ENCODE data around the gene STAC2. TPM values are rescaled to one million over a fixed set of nuclear protein-coding genes. Genes with fewer than 3 reads are reported as not detected.
A peak's percentile ranks its signal among the peaks of the same experiment; 100 is the strongest.

Gene STAC2
- total and polyA plus RNA-seq, 2 donors (not counting 1 experiment from before 2014, with no cell fraction given), result not detected

DNA sequence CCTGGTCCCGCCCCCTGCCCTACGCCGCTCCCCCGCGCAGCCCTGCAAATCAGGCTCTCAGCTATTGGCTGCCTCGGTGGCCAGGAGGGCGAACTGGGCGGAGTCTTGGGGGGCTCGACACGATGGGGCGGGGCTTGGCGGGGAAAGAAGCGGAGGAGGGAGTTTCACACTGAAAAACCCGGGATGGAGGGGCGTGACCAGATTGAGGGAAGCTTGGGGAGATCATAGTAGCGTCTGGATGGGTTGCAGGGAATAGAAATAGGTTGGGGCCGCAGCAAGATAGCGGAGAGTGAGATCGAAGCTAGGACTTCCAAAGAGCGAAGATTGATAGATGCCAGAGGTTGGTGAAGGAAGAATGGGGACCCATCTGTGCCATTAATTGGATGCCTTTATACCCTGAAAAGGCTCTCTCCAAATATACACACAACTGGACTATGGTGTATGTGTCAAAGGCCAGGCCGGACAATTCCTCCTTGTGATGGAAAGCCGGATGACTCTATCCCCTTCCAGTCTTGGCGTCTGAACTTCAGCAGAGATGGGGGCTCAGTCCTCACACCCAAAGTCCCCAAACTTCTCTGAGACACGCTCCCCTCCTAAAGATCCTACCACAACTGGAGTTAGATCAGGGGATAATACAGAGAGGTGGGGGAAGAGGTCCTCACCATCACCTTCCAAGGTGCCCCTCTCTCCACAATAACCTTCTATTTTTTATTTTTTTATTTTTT, 376 bp upstream of the STAC2 start:
- Histone ChIP-seq H3K27ac (ENCODE audit: low read length in 2 of 2) (no peak overlapping the region), H3K4me3 (ENCODE audit: control extremely low read depth in 1 of 5, extremely low read depth in 1 of 5, insufficient read depth in 1 of 5, low read depth in 2 of 5, low read length in 4 of 5) (peak overlapping the region in 4 of 5 experiments; percentile 5 to 57 (median 34)), H3K36me3 (replicated peaks in 1 of 2; ENCODE audit: control extremely low read depth in 1 of 2, control insufficient read depth in 1 of 2, extremely low read depth in 1 of 2, insufficient read depth in 2 of 2, low read length in 1 of 2) (no peaks in the 10 kb centered on the region), H2AFZ (ENCODE audit: insufficient read depth, low read depth, low read length, poor library complexity, severe bottlenecking) (peak overlapping the region; percentile 60), H3K9ac (ENCODE audit: low read length) (peak overlapping the region; percentile 51), H3K4me2 (replicated peaks; ENCODE audit: low read depth, low read length, poor library complexity, severe bottlenecking) (peak overlapping the region; percentile 92), H3K27me3 (replicated peaks in 1 of 4; ENCODE audit: control extremely low read depth in 1 of 4, control insufficient read depth in 3 of 4, insufficient read depth in 4 of 4, low read length in 3 of 4) (peaks cover 0 to 61% (median 30%) of the 10 kb centered on the region in 4 experiments), H3K4me1 (ENCODE audit: control insufficient read depth in 2 of 2, insufficient read depth in 2 of 2, low read length in 2 of 2) (peaks cover 19 to 22% of the 10 kb centered on the region in 2 donors), H3K9me3 (ENCODE audit: control extremely low read depth in 1 of 3, control insufficient read depth in 2 of 3, insufficient read depth in 1 of 3, low read length in 2 of 3) (peaks cover 0 to 10% (median 0%) of the 10 kb centered on the region in 3 donors), H4K20me1 (ENCODE audit: control insufficient read depth, insufficient read depth, low read length, poor library complexity, severe bottlenecking) (no peaks in the 10 kb centered on the region), H3K79me2 (ENCODE audit: control insufficient read depth, insufficient read depth, low read length) (no peaks in the 10 kb centered on the region)
- no peaks in the 10 kb centered on the region for H3K9me3 Mint-ChIP-seq (ENCODE audit: insufficient read depth)
- no peak for TF ChIP-seq EZH2 (IDR thresholded peaks at IDR 0.05; ENCODE audit: borderline replicate concordance, insufficient read depth, low read depth, low read length, poor library complexity, severe bottlenecking)
- TF ChIP-seq, protein P1, sequence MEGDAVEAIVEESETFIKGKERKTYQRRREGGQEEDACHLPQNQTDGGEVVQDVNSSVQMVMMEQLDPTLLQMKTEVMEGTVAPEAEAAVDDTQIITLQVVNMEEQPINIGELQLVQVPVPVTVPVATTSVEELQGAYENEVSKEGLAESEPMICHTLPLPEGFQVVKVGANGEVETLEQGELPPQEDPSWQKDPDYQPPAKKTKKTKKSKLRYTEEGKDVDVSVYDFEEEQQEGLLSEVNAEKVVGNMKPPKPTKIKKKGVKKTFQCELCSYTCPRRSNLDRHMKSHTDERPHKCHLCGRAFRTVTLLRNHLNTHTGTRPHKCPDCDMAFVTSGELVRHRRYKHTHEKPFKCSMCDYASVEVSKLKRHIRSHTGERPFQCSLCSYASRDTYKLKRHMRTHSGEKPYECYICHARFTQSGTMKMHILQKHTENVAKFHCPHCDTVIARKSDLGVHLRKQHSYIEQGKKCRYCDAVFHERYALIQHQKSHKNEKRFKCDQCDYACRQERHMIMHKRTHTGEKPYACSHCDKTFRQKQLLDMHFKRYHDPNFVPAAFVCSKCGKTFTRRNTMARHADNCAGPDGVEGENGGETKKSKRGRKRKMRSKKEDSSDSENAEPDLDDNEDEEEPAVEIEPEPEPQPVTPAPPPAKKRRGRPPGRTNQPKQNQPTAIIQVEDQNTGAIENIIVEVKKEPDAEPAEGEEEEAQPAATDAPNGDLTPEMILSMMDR (IDR thresholded peaks at IDR 0.05), result no peak
- no peak for DNase-seq
- intact Hi-C loops (cut with micrococcal nuclease), result no loop called here
- peak; percentile 62 for ATAC-seq (ENCODE audit: low read depth)
- peaks cover 13% of the 10 kb centered on the region for H3K4me1 Mint-ChIP-seq
- ChIA-PET POLR2A (interaction anchor here (0.9 kb wide), 1 partner anchor 9 kb away, joined by 3 read pairs; no protein-coding TSS in a partner anchor), CTCF (no interaction called here)
- peak overlapping the region; percentile 39 for H3K27ac Mint-ChIP-seq
- peak overlapping the region; percentile 79 for H3K4me3 Mint-ChIP-seq
- peaks cover 44% of the 10 kb centered on the region for H3K27me3 Mint-ChIP-seq
- 4% methylated on average over 16 of the region's 24 CpGs for whole genome bisulfite sequencing (ENCODE audit: insufficient coverage)

DNA sequence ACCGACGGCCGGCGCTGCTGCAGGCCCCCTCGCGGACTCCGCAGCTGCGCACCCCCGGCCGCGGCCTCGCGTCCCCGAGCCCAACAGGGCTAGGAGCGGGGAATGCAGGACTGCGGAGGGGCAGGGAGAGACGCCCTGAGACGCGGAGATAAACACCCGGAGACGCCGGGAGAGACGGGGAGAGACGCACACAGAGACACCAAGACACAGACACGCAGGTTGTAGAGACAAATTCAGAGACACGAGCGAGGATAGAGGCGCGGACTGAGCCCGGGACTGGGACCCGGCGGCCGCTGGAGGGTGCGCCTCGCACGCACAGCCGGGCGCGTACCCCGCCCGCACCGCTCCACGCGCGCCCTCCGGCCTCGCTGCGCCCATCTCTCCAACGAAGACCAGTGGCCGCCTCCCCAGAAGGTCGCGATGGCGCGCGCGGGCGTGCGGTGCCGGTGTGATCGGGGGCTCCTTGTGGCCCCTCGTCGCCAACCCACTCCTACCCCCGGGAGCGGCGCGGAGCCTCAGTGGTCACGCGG, 902 bp downstream of the STAC2 start:
- POLR2A ChIA-PET, result no interaction called here
- H3K4me3 ChIP-seq (ENCODE audit: control extremely low read depth in 1 of 5, extremely low read depth in 1 of 5, insufficient read depth in 1 of 5, low read depth in 2 of 5, low read length in 4 of 5), result peak overlapping the region in 3 of 5 experiments; percentile 35 to 38 (median 36)
- DNase-seq, result peak; percentile 54
- Mint-ChIP-seq H3K4me1 (peaks cover 13% of the 10 kb centered on the region), H3K27me3 (peaks cover 40% of the 10 kb centered on the region), H3K27ac (no peak overlapping the region), H3K9me3 (ENCODE audit: insufficient read depth) (no peaks in the 10 kb centered on the region), H3K4me3 (peak overlapping the region; percentile 82)
- TF ChIP-seq, protein P1 (IDR thresholded peaks at IDR 0.05), result no peak
- peak; percentile 70 for TF ChIP-seq EZH2 (IDR thresholded peaks at IDR 0.05; ENCODE audit: borderline replicate concordance, insufficient read depth, low read depth, low read length, poor library complexity, severe bottlenecking)
- H3K4me1 ChIP-seq (ENCODE audit: control insufficient read depth in 2 of 2, insufficient read depth in 2 of 2, low read length in 2 of 2), result peaks cover 19 to 22% of the 10 kb centered on the region in 2 donors
- peak overlapping the region; percentile 92 for H3K4me2 ChIP-seq (replicated peaks; ENCODE audit: low read depth, low read length, poor library complexity, severe bottlenecking)
- H3K79me2 ChIP-seq (ENCODE audit: control insufficient read depth, insufficient read depth, low read length), result no peaks in the 10 kb centered on the region
- H3K9ac ChIP-seq (ENCODE audit: low read length), result peak overlapping the region; percentile 50
- no peaks in the 10 kb centered on the region for H4K20me1 ChIP-seq (ENCODE audit: control insufficient read depth, insufficient read depth, low read length, poor library complexity, severe bottlenecking)
- intact Hi-C loops (cut with micrococcal nuclease), result no loop called here
- 3% methylated on average over 68 of the region's 68 CpGs for WGBS (ENCODE audit: insufficient coverage)
- ATAC-seq (ENCODE audit: low read depth), result peak; percentile 40
- peaks cover 0 to 54% (median 29%) of the 10 kb centered on the region in 4 experiments for H3K27me3 ChIP-seq (replicated peaks in 1 of 4; ENCODE audit: control extremely low read depth in 1 of 4, control insufficient read depth in 3 of 4, insufficient read depth in 4 of 4, low read length in 3 of 4)
- no peak overlapping the region for H3K27ac ChIP-seq (ENCODE audit: low read length in 2 of 2)
- H3K36me3 ChIP-seq (replicated peaks in 1 of 2; ENCODE audit: control extremely low read depth in 1 of 2, control insufficient read depth in 1 of 2, extremely low read depth in 1 of 2, insufficient read depth in 2 of 2, low read length in 1 of 2), result no peaks in the 10 kb centered on the region
- H3K9me3 ChIP-seq (ENCODE audit: control extremely low read depth in 1 of 3, control insufficient read depth in 2 of 3, insufficient read depth in 1 of 3, low read length in 2 of 3), result peaks cover 0 to 9% (median 0%) of the 10 kb centered on the region in 3 donors
- H2AFZ ChIP-seq (ENCODE audit: insufficient read depth, low read depth, low read length, poor library complexity, severe bottlenecking), result peak overlapping the region; percentile 60
- CTCF ChIA-PET, result no interaction called here
